ENCODE measurements around the gene BCL7A.

- TF ChIP-seq POLR2A (IDR thresholded peaks at IDR 0.05) (no peak), EP300 (IDR thresholded peaks at IDR 0.05; ENCODE audit: low read depth) (no peak)
- TF ChIP-seq, protein P1, sequence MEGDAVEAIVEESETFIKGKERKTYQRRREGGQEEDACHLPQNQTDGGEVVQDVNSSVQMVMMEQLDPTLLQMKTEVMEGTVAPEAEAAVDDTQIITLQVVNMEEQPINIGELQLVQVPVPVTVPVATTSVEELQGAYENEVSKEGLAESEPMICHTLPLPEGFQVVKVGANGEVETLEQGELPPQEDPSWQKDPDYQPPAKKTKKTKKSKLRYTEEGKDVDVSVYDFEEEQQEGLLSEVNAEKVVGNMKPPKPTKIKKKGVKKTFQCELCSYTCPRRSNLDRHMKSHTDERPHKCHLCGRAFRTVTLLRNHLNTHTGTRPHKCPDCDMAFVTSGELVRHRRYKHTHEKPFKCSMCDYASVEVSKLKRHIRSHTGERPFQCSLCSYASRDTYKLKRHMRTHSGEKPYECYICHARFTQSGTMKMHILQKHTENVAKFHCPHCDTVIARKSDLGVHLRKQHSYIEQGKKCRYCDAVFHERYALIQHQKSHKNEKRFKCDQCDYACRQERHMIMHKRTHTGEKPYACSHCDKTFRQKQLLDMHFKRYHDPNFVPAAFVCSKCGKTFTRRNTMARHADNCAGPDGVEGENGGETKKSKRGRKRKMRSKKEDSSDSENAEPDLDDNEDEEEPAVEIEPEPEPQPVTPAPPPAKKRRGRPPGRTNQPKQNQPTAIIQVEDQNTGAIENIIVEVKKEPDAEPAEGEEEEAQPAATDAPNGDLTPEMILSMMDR (IDR thresholded peaks at IDR 0.05): no peak
Measured at GRCh38 chr12:122054842-122055520, 33.3 kb downstream of the BCL7A start.

All from transverse colon (tissue), 3 donors.